ENCODE results near the gene PLVAP. TPM values are rescaled to one million over a fixed set of nuclear protein-coding genes. Genes with fewer than 3 reads are reported as not detected.

The PLVAP gene
- total and polyA plus RNA-seq, 9 of the 15 experiments (the other 6 are each of a cell fraction or from before 2014, with no cell fraction given): 0.09 to 0.84 (median 0.51) TPM; not detected in 4

DNA sequence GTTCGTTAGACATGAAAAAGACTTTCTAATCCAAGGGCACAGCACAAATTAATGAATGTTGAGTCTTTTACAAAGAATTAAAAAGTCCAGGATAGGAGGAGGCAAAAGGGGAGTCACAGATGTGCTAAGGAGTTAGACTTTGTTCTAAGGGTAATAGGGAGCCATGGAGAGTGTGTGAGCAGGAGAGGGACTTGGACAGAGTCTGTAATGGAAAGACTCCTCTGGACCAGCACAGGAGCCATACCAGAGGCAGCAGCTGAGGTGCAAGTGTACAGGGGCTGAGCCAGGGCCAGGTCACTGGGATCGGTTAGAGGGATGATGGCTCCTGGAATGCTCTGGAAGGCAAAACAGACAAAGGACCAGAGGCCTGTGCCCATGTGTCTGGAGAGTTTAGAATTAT lies 29.3 kb downstream of the PLVAP start:
- peaks cover 0 to 13% of the 10 kb centered on the region in 2 experiments; a peak in 1 of 5 replicates for H3K4me1 ChIP-seq (replicated peaks in 1 of 2; ENCODE audit: control insufficient read depth in 2 of 2, insufficient read depth in 2 of 2, low read length in 2 of 2)
- no peak overlapping the region for H3K9ac ChIP-seq (ENCODE audit: insufficient read depth in 1 of 2, low read depth in 2 of 2, low read length in 2 of 2)
- intact Hi-C loops (cut with micrococcal nuclease): no loop called here
- H3K27ac ChIP-seq (ENCODE audit: extremely low read depth, low read depth, low read length): no peak overlapping the region
- H3K4me3 ChIP-seq: no peak overlapping the region
- no peak overlapping the region for H2AFZ ChIP-seq (ENCODE audit: low read depth, low read length)
- H3K27me3 ChIP-seq (ENCODE audit: control insufficient read depth in 2 of 2, insufficient read depth in 2 of 2, low read length in 2 of 2): peaks cover 5 to 32% of the 10 kb centered on the region in 2 experiments; a peak in 4 of 5 replicates
- no peaks in the 10 kb centered on the region for H3K79me2 ChIP-seq (ENCODE audit: control insufficient read depth, insufficient read depth, low read length)
- H3K4me2 ChIP-seq (ENCODE audit: insufficient read depth, low read length): no peak overlapping the region
- H3K9me3 ChIP-seq (replicated peaks; ENCODE audit: control insufficient read depth, insufficient read depth, low read depth, low read length): no peaks in the 10 kb centered on the region
- ATAC-seq (no peak), FAIRE-seq (no peak), DNase-seq (ENCODE audit: extremely low read depth in 1 of 4, low spot score in 3 of 4) (no peak)
- 21% methylated on average over 2 of the region's 2 CpGs for WGBS (ENCODE audit: insufficient coverage, low coverage, missing lambda C conversion rate)
- CTCF ChIA-PET (ENCODE audit: low intra/inter-chr PET ratio): no interaction called here
- in situ Hi-C loops (cut with MboI): loop anchor here (5.0 kb wide), 1 partner anchor 39 kb away; no protein-coding TSS in a partner anchor
- no peaks in the 10 kb centered on the region for H3K36me3 ChIP-seq (ENCODE audit: control insufficient read depth, insufficient read depth, low read length)
- POLR2A ChIA-PET: interaction anchor here (1.9 kb wide), 1 partner anchor 12 kb away, joined by 5 read pairs; no protein-coding TSS in a partner anchor
- 0 out of 2 replicates have a peak, but pooled peaks cover 3% of the 10 kb centered on the region for H4K20me1 ChIP-seq (replicated peaks; ENCODE audit: control insufficient read depth, insufficient read depth, low read length)
- H3K9me1 ChIP-seq (ENCODE audit: control insufficient read depth, insufficient read depth, low read length): no peaks in the 10 kb centered on the region
- no TSS peak for BruUV-seq (replicated peaks)
- TF ChIP-seq, protein P1, sequence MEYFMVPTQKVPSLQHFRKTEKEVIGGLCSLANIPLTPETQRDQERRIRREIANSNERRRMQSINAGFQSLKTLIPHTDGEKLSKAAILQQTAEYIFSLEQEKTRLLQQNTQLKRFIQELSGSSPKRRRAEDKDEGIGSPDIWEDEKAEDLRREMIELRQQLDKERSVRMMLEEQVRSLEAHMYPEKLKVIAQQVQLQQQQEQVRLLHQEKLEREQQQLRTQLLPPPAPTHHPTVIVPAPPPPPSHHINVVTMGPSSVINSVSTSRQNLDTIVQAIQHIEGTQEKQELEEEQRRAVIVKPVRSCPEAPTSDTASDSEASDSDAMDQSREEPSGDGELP (CRISPR knock-in tag; IDR thresholded peaks at IDR 0.05; ENCODE audit: borderline replicate concordance): no peak
- TF ChIP-seq SMARCA5 (IDR thresholded peaks at IDR 0.05): 0 out of 2 replicates have a peak, but pooled peaks have one; percentile 24
- TF ChIP-seq SPI1 (IDR thresholded peaks at IDR 0.05; ENCODE audit: borderline replicate concordance, low read depth, low read length): no peak
- TF ChIP-seq, protein P2, sequence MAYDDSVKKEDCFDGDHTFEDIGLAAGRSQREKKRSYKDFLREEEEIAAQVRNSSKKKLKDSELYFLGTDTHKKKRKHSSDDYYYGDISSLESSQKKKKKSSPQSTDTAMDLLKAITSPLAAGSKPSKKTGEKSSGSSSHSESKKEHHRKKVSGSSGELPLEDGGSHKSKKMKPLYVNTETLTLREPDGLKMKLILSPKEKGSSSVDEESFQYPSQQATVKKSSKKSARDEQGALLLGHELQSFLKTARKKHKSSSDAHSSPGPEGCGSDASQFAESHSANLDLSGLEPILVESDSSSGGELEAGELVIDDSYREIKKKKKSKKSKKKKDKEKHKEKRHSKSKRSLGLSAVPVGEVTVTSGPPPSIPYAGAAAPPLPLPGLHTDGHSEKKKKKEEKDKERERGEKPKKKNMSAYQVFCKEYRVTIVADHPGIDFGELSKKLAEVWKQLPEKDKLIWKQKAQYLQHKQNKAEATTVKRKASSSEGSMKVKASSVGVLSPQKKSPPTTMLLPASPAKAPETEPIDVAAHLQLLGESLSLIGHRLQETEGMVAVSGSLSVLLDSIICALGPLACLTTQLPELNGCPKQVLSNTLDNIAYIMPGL (CRISPR knock-in tag; IDR thresholded peaks at IDR 0.05): no peak
- no peak for TF ChIP-seq CREB1 (IDR thresholded peaks at IDR 0.05)
- no peak for TF ChIP-seq CREB1 (CRISPR knock-in tag; IDR thresholded peaks at IDR 0.05)
- TF ChIP-seq ZKSCAN8 (CRISPR knock-in tag; IDR thresholded peaks at IDR 0.05): no peak
- TF ChIP-seq RBM15 (IDR thresholded peaks at IDR 0.05; ENCODE audit: insufficient read depth, low read length): no peak
- no peak for TF ChIP-seq IFI16 (CRISPR knock-in tag; IDR thresholded peaks at IDR 0.05)
- no peak for TF ChIP-seq STAT5A (IDR thresholded peaks at IDR 0.05; ENCODE audit: borderline replicate concordance, low read length)
- TF ChIP-seq ELF4 (CRISPR knock-in tag; IDR thresholded peaks at IDR 0.05): no peak
- peak; percentile 80; the same call in 1 of the 2 replicates for TF ChIP-seq PTBP1 (IDR thresholded peaks at IDR 0.05; ENCODE audit: low read depth, low read length)
- no peak for TF ChIP-seq NFYB (IDR thresholded peaks at IDR 0.05; ENCODE audit: extremely low read depth, insufficient read length)
- TF ChIP-seq, protein P3, sequence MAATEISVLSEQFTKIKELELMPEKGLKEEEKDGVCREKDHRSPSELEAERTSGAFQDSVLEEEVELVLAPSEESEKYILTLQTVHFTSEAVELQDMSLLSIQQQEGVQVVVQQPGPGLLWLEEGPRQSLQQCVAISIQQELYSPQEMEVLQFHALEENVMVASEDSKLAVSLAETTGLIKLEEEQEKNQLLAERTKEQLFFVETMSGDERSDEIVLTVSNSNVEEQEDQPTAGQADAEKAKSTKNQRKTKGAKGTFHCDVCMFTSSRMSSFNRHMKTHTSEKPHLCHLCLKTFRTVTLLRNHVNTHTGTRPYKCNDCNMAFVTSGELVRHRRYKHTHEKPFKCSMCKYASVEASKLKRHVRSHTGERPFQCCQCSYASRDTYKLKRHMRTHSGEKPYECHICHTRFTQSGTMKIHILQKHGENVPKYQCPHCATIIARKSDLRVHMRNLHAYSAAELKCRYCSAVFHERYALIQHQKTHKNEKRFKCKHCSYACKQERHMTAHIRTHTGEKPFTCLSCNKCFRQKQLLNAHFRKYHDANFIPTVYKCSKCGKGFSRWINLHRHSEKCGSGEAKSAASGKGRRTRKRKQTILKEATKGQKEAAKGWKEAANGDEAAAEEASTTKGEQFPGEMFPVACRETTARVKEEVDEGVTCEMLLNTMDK (IDR thresholded peaks at IDR 0.05; ENCODE audit: borderline replicate concordance, insufficient read depth, low read depth, low read length, poor library complexity, severe bottlenecking): no peak
- peak; percentile 93 for TF ChIP-seq BCOR (IDR thresholded peaks at IDR 0.05)
- TF ChIP-seq EGR1 (conservative IDR thresholded peaks at IDR 0.05): no peak
- TF ChIP-seq ZFP36 (IDR thresholded peaks at IDR 0.05; ENCODE audit: low read depth, low read length, partially characterized antibody): peak; percentile 85
- TF ChIP-seq MYC (IDR thresholded peaks at IDR 0.05; ENCODE audit: low read depth, low read length): no peak
- TF ChIP-seq MYC (CRISPR knock-in tag; IDR thresholded peaks at IDR 0.05; ENCODE audit: borderline replicate concordance, low read depth): no peak
- no peak for TF ChIP-seq STAT5B (CRISPR knock-in tag; IDR thresholded peaks at IDR 0.05)
- no peak for TF ChIP-seq MCM2 (IDR thresholded peaks at IDR 0.05; ENCODE audit: low read depth)
- no peak for TF ChIP-seq BRD4 (IDR thresholded peaks at IDR 0.05)

Measured in K562 (cell line).